CD4-positive, alpha-beta T cell treated with Interleukin-21 for 1 hour (primary cell): ENCODE results near the gene SPINT2.
"Not testable (repeated sequence)": the region's sequence is repeated elsewhere in the genome, so short reads cannot be mapped to it uniquely, and the experiment has no call there.

ENCODE experiments used
- DNase-seq: peaks from one replicate; pipeline ENCODE4 v3.0.0-alpha.2; 2020

SPINT2 gene

GRCh38 chr19:38324431-38324830 lies 60.1 kb downstream of the SPINT2 start:
- DNase-seq: no peak

GRCh38 chr19:38326591-38326990 lies 62.2 kb downstream of the SPINT2 start:
- no peak for DNase-seq

GRCh38 chr19:38329651-38330050 lies 65.3 kb downstream of the SPINT2 start:
- DNase-seq: no peak

GRCh38 chr19:38331728-38332127 lies 67.4 kb downstream of the SPINT2 start:
- DNase-seq: no peak

- DNase-seq: no peak
Observed at GRCh38 chr19:38333245-38333644, 68.9 kb downstream of the SPINT2 start.

- DNase-seq: peak; percentile 96
Observed at GRCh38 chr19:38335949-38336637, 71.7 kb downstream of the SPINT2 start.

GRCh38 chr19:38336638-38337359 lies 72.4 kb downstream of the SPINT2 start:
- DNase-seq: peak; percentile 97

- no peak for DNase-seq
Observed at GRCh38 chr19:38337360-38337653, 72.9 kb downstream of the SPINT2 start.

GRCh38 chr19:38339011-38339410 lies 74.6 kb downstream of the SPINT2 start:
- not testable (repeated sequence) for DNase-seq

- DNase-seq: no peak
Observed at GRCh38 chr19:38340927-38341326, 76.6 kb downstream of the SPINT2 start.
